ENCODE data around the gene ZNF682.
"Not testable (repeated sequence)": the region's sequence is repeated elsewhere in the genome, so short reads cannot be mapped to it uniquely, and the experiment has no call there.

ZNF682 gene

DNA sequence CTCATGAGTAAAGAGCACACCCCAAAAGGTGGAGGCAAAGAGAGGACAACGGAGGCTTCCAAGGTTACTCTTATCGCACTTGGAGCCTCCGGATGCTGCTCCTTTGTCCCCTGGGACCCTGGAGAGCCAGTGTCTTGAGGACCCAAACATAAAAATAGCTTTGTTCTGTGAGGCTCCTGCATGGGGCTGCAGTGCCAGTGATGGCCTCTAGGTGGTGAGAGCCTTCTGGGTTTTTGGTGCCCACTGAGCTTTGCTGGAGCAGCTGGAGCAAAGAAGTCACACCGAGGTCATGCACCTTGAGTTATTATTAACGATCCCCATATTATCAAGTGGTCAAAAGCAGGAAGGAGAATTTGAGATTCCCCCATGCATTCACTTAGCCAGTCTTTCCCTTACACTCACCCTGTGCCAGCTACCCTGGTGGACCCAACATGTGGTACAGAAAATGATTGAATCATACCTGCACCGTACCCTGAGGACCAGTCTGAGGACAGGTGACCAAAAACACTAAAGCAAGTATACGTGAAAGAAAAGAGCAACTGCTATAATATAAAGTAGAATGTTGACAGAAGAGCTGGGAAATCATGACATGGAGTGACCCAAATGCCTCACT is 41.5 kb downstream of the ZNF682 start:
- DNase-seq (ENCODE audit: low read depth in 3 of 3), result peak in 1 of 3 experiments; percentile 24

DNA sequence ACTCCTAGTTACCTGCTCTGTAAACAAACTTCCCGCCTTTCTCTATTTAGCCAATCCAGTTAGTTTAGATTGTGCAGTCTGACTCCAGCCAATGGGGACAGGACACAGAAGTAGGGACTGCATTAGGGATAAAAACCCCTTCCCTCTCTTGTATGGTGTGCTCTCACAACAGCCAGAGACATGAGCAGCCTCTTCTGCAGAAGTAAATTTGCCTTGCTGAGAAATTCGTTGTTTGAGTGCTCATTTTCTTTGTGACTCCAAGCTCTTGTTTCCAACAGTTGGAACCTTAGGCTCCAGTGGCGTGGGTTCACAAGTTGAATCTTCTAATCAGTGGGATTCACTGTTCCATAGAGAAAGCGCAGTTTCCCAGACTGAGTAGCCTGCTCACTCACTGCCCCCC is 72.4 kb downstream of the ZNF682 start:
- DNase-seq (ENCODE audit: low read depth in 3 of 3), result no peak

DNA sequence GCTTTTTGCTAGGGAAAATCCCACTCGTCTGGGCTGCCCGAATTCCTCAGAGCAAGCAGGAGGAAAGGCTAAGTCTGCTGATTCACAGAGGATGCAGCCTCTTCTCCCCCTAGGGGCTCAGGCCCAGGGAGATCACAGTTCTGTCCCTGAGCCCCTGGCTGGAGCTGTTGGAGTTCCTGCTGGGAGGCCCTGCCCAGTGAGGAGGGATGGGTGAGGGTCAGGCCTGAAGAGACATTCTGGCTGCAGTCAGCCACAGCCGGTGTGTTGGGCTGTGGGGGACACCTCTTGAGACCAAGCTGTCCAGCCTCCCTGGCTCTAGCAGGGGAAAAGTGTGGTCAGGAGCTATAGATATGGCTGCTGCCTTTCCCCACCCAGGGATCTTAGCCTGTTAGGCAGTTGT is 73.2 kb downstream of the ZNF682 start:
- DNase-seq (ENCODE audit: low read depth in 3 of 3), result not testable (repeated sequence)

DNA sequence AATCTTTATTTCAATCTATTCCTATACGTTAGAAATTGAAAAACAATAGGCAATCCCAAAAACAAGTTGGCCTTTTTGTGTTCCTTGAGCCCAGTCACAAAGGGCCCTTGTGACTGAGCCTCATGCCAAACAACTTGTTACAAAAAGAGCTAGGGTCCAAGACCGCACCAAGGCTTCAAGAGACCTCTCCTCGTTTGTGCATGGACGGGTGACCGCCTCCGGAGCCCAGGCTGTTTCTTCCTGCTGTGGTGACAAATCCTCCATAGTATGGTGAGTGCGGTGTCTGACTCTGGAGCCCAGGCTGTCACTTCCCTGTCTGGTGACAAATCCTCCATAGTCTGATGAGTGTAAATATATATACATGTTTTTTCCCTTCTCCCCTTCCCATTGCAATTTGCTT is 74.9 kb downstream of the ZNF682 start:
- no peak for DNase-seq (ENCODE audit: low read depth in 3 of 3)

DNA sequence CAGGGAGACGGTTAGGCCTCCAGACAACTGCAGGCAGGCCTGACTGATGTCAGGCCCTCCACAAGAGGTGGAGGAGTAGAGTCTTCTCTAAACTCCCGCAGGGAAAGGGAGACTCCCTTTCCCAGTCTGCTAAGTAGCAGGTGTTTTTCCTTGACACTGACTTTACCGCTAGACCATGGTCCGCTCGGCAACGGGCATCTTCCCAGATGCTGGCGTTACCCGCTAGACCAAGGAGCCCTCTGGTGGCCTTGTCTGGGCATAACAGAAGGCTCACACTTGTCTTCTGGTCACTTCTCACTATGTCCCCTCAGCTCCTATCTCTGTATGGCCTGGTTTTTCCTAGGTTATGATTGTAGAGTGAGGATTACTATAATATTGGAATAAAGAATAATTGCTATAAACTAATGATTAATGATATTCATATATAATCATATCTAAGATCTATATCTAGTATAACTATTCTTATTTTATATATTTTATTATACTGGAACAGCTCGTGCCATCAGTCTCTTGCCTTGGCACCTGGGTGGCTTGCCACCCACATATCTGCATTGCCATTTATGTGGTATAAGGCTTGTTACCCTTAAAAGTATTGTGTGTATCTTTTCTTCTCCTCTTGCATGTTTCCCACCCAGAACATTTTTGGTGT is 80.0 kb downstream of the ZNF682 start:
- peak; percentile 28 to 60 (median 49) for DNase-seq (ENCODE audit: low read depth in 3 of 3)

DNA sequence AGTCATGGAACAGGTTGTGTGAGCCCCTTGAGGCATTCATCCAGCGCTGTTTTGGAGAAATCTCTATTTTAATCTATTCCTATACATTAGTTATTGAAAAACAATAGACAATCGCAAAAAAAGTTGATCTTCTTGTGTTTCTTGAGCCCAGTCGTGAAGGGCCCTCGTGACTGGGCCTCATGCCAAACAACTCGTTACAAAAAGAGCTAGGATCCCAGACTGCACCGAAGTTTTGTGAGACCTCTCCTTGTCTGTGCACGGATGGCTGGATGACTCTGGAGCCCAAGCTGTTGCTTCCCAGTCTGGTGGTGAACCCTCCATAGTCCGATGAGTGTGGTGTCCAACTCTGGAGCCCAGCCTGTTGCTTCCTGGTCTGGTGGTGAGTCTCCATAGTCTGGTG is 81.5 kb downstream of the ZNF682 start:
- DNase-seq (ENCODE audit: low read depth in 3 of 3), result not testable (repeated sequence)

DNA sequence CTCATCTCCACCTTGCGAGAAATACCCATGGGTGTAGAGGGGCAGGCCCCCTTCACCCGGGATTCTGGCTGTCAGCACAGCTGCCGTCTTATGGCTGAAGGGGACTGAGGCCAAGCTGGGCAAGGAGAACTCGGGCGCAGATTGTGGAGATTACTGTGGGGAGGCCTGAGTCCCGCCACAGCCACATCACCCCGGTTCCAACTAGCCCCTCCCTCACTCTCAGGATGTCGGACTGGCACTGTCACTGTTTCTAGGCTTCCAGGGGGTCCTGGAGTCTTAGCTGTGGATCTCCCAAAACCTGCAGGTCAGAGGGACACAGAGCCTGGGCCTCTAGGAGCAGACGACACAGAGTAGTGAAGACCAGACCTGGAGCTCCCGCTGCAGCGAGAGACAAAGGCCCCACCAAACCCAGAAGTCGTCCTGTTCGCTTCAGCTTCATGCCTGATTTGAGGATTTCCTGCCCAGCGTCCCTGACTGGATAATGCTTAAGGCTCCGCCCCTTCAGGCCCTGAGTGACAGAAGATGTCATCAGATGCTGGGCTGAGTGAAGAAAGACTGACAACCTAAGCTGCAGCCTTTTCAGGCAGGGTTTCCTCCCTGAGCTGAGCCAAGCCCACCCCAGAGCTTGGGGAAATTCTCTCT is 82.8 kb downstream of the ZNF682 start:
- no peak for DNase-seq (ENCODE audit: low read depth in 3 of 3)

DNA sequence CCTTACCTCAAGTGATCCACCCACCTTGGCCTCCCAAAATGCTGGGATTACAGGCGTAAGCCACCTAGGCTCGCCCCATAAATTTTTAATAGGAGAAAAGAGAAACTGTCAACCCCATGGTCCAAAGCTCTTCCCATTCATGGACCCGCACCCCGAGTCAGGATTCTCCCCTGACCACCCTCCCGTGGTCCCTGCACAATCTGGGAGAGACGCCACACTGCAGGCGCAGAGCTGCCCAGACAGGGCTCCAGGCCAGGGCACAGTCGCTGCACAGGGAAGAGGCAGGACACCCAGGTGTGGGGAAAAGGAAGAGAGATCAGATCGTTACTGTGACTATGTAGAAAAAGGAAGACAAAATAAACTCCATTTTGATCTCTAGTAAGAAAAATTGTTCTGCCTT is 84.1 kb downstream of the ZNF682 start:
- no peak for DNase-seq (ENCODE audit: low read depth in 3 of 3)

Data from stimulated activated CD4-positive, alpha-beta T cell treated with anti-CD3 and anti-CD28 coated beads, TNF-alpha, amount 100 ng/mL, for 24 hours (primary cell).